22Rv1 (cell line): ENCODE data around the gene ROPN1B.
"Not testable (repeated sequence)": the region's sequence is repeated elsewhere in the genome, so short reads cannot be mapped to it uniquely, and the experiment has no call there.

Source experiments
- H3K27ac ChIP-seq: fragments of 450-650 bp; 2 replicates; pipeline ENCODE4 v1.5.1; 2017
- CTCF ChIP-seq: fragments of 450-650 bp; IDR thresholded peaks from 2 replicates; pipeline ENCODE4 v1.5.1; 2017; ENCODE audit warnings: mild to moderate bottlenecking
- ZFX ChIP-seq: fragments of 450-650 bp; IDR thresholded peaks from 2 replicates; pipeline ENCODE4 v1.6.1; 2017; ENCODE audit warnings: antibody characterized with exemption, borderline replicate concordance

ROPN1B gene

GRCh38 chr3:125960066-125960424 is 8.9 kb upstream of the ROPN1B start:
- TF ChIP-seq ZFX (no peak), CTCF (no peak)
- no peak overlapping the region for H3K27ac ChIP-seq

GRCh38 chr3:125960456-125961288 is 8.3 kb upstream of the ROPN1B start:
- no peak overlapping the region for H3K27ac ChIP-seq
- no peak for TF ChIP-seq ZFX
- TF ChIP-seq CTCF, result no peak

- no peak overlapping the region for H3K27ac ChIP-seq
- TF ChIP-seq ZFX, result no peak
- TF ChIP-seq CTCF, result no peak
Measured at GRCh38 chr3:125961289-125961589, 7.7 kb upstream of the ROPN1B start.

GRCh38 chr3:125963834-125964233 is 5.1 kb upstream of the ROPN1B start:
- H3K27ac ChIP-seq, result not testable (repeated sequence)

GRCh38 chr3:125965505-125965904 is 3.5 kb upstream of the ROPN1B start:
- H3K27ac ChIP-seq, result no peak overlapping the region
- TF ChIP-seq CTCF (no peak), ZFX (no peak)

- H3K27ac ChIP-seq, result no peak overlapping the region
- TF ChIP-seq CTCF (no peak), ZFX (no peak)
Measured at GRCh38 chr3:125967156-125967555, 1.8 kb upstream of the ROPN1B start.

GRCh38 chr3:125968121-125968520 is 857 bp upstream of the ROPN1B start:
- H3K27ac ChIP-seq, result not testable (repeated sequence)

GRCh38 chr3:125971997-125972944 is 3.3 kb downstream of the ROPN1B start:
- peak; percentile 85 for TF ChIP-seq CTCF
- H3K27ac ChIP-seq, result not testable (repeated sequence)

GRCh38 chr3:125975245-125976002 is 6.4 kb downstream of the ROPN1B start:
- not testable (repeated sequence) for H3K27ac ChIP-seq

- H3K27ac ChIP-seq, result not testable (repeated sequence)
Measured at GRCh38 chr3:125976003-125976390, 7.0 kb downstream of the ROPN1B start.

- not testable (repeated sequence) for H3K27ac ChIP-seq
Measured at GRCh38 chr3:125977104-125977503, 8.1 kb downstream of the ROPN1B start.

- H3K27ac ChIP-seq, result not testable (repeated sequence)
Measured at GRCh38 chr3:125984951-125985350, 16.0 kb downstream of the ROPN1B start.
